GM19452 (cell line): ENCODE data around the gene TRIM52.
"Not testable (repeated sequence)": the region's sequence is repeated elsewhere in the genome, so short reads cannot be mapped to it uniquely, and the experiment has no call there.

Source experiments
- ATAC-seq: cut with Tn5 transposase; IDR thresholded peaks from one replicate; pipeline ENCODE4 v1.9.1; 2021; ENCODE audit not compliant: unreplicated experiment

TRIM52 gene

GRCh38 chr5:181260720-181261319 is at the start of gene TRIM52:
TRIM52 (minus strand) TSS chr5:181261143; CDS start chr5:181260813, 330 bp downstream.
- peak; percentile 84 for ATAC-seq

GRCh38 chr5:181287331-181287730 is 26.4 kb upstream of the TRIM52 start:
- not testable (repeated sequence) for ATAC-seq

GRCh38 chr5:181285962-181286705 is 25.2 kb upstream of the TRIM52 start:
- not testable (repeated sequence) for ATAC-seq

DNA sequence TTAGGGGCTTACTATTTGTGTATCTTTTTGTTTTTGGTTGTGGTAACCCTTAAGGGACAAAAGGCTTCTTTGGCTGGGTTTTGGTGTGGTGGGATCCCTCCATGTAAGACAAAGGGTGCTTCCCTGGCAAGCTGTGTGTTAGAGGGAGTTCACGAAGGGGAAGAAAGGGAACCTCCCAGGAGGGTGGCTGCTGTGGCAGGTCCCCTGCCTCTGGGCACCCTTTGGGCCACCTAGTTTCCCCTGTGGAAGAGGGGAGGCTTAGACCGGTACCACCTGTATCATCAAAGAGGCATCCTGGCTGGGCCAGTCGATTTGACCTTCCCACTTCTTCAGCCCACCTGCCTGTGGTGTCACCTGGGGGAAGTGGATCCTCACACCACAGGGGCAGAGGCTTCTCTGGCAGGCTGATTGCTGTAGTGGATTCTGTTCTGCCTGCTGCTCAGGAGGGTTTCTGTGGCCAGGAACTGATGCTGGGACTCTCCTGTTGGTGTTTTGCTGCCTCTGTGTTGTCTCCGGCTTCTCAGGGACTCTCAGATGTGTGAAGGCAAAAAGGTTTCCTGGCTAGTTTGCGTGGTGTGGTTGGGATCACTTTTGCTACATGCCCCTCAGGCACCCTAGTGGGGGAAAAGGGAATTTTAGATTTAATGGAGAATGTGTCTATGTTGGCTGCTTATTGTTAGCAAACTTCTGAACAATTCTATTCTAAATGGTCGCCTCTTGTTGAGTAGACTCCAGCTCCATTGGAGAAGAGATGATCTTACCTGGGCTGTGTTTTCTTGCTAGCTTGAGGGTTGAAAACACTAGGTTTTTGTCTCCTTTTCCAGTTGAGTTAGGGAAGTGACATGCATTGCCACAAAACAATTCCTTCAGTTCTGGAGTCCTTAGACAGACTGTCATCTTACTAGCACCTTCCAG is 23.2 kb upstream of the TRIM52 start:
- not testable (repeated sequence) for ATAC-seq

- no peak for ATAC-seq
These were observed 22.4 kb upstream of the TRIM52 start for GRCh38 chr5:181283347-181283746.

DNA sequence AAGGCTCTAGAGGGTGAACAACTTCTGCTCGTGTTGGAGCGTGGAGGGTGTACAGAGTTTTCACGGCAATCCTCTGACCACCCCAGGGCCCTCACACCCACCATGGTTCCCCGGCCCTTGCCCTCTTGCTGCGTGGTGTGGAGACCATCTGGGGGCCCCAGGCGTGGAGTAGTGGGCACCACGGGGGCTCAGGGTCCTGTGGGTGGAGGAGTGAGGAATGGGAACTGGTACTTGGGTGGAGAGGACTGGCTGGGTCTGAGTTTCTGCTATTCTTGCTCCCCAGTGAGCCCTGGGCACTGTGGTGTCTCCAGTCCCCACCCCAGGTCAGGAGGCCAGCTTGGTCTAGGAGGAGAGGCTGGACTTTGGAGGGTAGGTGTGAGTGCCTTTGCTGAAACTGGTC is 21.9 kb upstream of the TRIM52 start:
- ATAC-seq: no peak

DNA sequence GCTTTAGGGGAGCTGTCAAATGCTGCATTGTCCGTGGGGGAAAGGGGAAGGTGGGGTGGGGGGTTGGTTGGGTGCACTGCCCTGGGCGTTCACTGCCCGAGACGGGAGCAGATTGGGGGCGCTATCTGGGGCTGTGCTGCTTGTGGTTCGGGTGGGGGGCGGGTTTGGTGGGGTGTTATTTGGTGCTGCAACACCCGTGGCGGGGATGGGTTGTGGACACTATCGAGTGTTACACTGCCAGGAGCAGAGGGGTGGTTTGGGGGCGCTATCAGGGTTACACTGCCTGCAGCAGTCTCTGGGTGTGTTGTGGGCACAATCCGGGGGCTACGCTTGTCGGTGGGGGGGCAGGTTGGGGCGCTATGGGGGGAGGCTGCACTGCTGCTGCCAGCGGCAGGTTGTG is 21.5 kb upstream of the TRIM52 start:
- not testable (repeated sequence) for ATAC-seq

DNA sequence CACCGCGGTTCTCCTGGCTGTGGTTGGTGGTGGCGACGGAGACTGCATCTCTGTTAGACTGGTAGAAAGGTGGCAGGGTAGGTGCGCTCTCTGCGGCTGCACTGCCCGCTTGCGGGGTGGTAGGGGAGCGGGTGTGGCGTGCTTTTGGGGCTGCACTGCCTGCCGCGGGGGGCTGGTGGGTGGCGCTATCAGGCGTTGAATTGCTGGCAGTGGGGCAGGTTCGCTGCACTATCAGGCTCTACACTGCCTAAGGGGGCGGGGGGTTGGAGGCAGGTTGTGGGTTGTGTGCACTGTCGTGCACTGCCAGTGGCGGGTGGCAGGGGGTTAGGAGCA is 21.0 kb upstream of the TRIM52 start:
- ATAC-seq: no peak

- ATAC-seq: no peak
These were observed 20.4 kb upstream of the TRIM52 start for GRCh38 chr5:181281077-181281983.

DNA sequence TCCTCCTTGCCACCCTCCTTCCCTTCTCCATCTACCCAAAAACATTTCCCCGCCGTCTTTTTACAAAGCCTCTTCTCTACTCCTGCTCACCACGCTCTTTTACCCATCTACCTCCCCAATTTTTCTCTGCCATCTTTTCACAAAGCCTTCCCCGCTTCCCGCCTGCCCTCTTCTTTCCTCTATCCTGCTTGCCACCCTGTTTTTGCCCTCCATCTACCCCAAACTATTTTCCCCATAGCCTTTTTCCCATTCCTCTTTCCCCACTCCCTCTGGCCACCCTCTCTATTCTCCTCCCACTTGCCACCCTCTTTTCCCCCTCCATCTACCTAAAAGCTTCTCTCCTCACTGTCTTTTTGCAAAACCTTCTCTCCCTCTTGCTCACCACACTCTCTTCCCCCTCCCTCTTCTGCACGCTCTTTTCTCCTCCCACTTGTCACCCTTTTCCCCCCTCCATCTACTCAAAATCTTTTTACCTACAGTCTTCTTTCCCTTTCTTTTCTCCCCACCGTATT is 19.4 kb upstream of the TRIM52 start:
- no peak for ATAC-seq

GRCh38 chr5:181273433-181273744 is 12.4 kb upstream of the TRIM52 start:
- ATAC-seq: not testable (repeated sequence)

DNA sequence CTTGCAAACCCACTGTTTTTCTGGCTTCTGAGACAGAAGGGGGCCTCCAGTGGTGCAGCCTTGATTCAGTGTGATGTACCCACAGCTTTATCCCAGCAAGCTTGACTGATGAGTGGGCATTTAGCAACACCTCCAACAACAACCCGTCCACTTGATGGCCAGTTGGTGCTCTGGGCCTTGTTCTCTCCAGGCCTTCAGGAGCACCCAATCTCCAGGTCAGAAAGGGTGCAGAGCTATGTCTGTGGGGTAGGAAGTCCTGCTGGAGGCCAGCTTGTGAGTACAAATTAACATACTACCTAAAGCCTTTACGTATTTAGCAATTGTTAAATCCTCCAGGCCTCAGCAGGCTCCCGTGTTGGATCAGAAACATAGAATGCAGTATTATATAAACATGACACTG is 10.1 kb upstream of the TRIM52 start:
- ATAC-seq: no peak

DNA sequence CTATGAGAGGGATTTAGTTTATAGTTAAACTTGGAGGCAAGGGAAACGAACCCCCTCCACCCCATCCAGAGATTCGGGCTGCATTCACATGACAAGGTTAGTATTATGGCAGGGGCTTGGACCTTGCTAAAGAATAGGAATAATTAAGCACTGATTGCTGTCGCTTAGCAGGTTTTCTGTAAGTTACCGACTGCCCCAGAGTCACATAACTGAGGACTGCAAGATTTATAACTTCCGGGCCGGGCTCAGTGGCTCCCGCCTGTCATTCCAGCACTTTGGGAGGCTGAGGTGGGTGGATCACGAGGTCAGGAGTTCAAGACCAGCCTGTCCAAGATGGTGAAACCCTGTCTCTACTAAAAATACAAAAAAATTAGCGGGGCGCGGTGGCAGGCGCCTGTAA is 7.0 kb upstream of the TRIM52 start:
- ATAC-seq: not testable (repeated sequence)

DNA sequence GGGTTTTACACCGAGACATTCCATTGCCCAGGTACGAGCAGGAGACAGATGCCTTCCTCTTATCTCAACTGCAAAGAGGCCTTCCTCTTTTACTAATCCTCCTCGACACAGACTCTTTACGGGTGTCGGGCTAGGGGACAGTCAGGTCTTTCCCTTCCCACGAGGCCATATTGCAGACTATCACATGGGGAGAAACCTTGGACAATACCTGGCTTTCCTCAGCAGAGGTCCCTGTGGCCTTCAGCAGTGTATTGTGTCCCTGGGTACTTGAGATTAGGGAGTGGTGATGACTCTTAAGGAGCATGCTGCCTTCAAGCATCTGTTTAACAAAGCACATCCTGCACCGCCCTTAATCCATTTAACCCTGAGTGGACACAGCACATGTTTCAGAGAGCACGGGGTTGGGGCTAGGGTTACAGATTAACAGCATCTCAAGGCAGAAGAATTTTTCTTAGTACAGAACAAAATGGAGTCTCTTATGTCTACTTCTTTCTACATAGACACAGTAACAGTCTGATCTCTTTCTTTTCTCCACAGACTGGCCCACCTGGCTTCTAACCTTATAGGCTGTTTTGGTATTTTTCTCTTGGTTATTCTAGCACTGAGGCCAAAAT is 6.5 kb upstream of the TRIM52 start:
- not testable (repeated sequence) for ATAC-seq

DNA sequence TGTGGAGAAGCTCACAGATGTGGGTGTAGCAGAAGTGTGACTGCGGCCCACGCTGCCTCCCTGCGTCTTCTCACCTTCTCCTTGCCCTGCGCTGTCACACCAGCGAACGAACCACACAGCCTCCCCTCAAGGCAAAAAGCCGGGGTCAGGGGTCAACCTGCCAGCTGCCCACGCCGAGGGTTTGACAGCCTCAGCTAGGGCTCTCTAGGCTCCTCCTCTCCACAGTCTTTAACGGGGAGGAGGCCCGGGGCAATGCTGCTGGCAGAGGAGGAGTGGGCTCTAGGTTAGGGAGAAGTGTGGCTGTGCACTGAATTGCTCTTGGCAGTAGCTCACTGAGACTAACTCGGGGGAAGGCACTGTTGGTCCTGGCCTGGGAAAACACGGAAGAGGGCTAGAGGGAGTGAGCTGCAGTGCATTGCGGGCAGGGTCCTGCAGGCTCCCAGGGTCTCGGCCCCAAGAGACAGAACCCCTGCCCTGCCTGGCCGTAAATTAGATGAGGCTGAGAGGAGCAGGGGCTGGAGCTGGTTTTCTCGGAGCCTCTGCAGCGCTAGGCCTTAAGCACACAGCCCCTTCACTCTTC is 4.2 kb upstream of the TRIM52 start:
- ATAC-seq: no peak

DNA sequence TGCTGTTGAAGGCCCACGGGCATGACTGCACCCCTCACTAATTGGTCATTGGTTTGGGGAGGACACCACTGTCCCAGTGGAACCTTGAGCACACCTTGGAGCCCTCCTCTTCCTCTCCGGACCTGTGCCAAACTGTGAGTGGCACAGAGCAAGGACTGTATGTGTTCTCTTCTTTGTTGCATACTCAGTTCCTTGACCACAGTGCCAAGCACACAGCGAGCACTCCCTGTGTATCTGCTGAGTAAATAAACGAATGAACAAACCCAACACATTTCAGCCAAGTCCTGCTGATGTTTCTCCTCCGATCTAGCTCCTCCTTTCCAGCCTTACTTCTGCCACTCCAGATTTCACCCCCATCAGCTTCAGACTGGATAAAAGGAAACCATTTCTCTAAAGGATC is 2.7 kb upstream of the TRIM52 start:
- no peak for ATAC-seq

GRCh38 chr5:181261320-181262049 is 542 bp upstream of the TRIM52 start:
- ATAC-seq: peak; percentile 58

- ATAC-seq: no peak
These were observed 796 bp downstream of the TRIM52 start for GRCh38 chr5:181259974-181260719.
